ENCODE results near the gene TACC2. TPM values are rescaled to one million over a fixed set of nuclear protein-coding genes. Genes with fewer than 3 reads are reported as not detected.

TACC2 gene
- total and polyA plus RNA-seq, 2 experiments from 2014 or later, result 30.8 to 35.9 TPM

GRCh38 chr10:122236690-122237306, 247.8 kb downstream of the TACC2 start:
- Histone ChIP-seq H3K27ac (ENCODE audit: low read depth) (no peak overlapping the region), H3K9me2 (ENCODE audit: insufficient read depth) (no peaks in the 10 kb centered on the region), H4K20me1 (replicated peaks; ENCODE audit: insufficient read depth) (0 out of 2 replicates have a peak, but pooled peaks cover 2% of the 10 kb centered on the region), H3K4me2 (no peak overlapping the region), H3K4me1 (ENCODE audit: insufficient read depth) (no peaks in the 10 kb centered on the region), H2AFZ (no peak overlapping the region), H3K27me3 (ENCODE audit: insufficient read depth) (no peaks in the 10 kb centered on the region), H3K36me3 (ENCODE audit: insufficient read depth) (peaks cover 26% of the 10 kb centered on the region), H3K79me2 (replicated peaks; ENCODE audit: insufficient read depth) (no peaks in the 10 kb centered on the region), H3K4me3 (no peak overlapping the region), H3F3A (replicated peaks; ENCODE audit: low read depth) (no peaks in the 10 kb centered on the region)
- H3K27me3 Mint-ChIP-seq (ENCODE audit: insufficient read depth, low read depth, poor library complexity), result no peaks in the 10 kb centered on the region
- no peak for DNase-seq (ENCODE audit: low spot score)
- H3K4me1 Mint-ChIP-seq, result no peaks in the 10 kb centered on the region
- H3K36me3 Mint-ChIP-seq (ENCODE audit: low read depth), result peaks cover 42% of the 10 kb centered on the region
- no peaks in the 10 kb centered on the region for H3K9me3 Mint-ChIP-seq
- H3K27ac Mint-ChIP-seq, result no peak overlapping the region
- no peak overlapping the region for H3K4me3 Mint-ChIP-seq
- no peak for TF ChIP-seq POLR2AphosphoS5 (IDR thresholded peaks at IDR 0.05; ENCODE audit: low read depth)
- TF ChIP-seq ZNF331 (CRISPR knock-in tag; IDR thresholded peaks at IDR 0.05; ENCODE audit: low read depth), result no peak
- no peak for TF ChIP-seq ZNF462 (CRISPR knock-in tag; IDR thresholded peaks at IDR 0.05)
- TF ChIP-seq NANOG (IDR thresholded peaks at IDR 0.05; ENCODE audit: borderline replicate concordance), result no peak
- TF ChIP-seq STAT1 (IDR thresholded peaks at IDR 0.05; ENCODE audit: unreplicated experiment), result no peak
- TF ChIP-seq CREB1 (CRISPR knock-in tag; IDR thresholded peaks at IDR 0.05; ENCODE audit: low read depth), result no peak
- no peak for TF ChIP-seq EZH2phosphoT487 (IDR thresholded peaks at IDR 0.05; ENCODE audit: unreplicated experiment)
- no peak for TF ChIP-seq CTCF (conservative IDR thresholded peaks at IDR 0.05; ENCODE audit: low read depth in 2 of 2)
- TF ChIP-seq ETS1 (IDR thresholded peaks at IDR 0.05), result no peak
- no peak for TF ChIP-seq REST (IDR thresholded peaks at IDR 0.05; ENCODE audit: unreplicated experiment)
- no peak for TF ChIP-seq EZH2 (IDR thresholded peaks at IDR 0.05; ENCODE audit: low read depth, unreplicated experiment)
- no peak for TF ChIP-seq ZNF114 (CRISPR knock-in tag; IDR thresholded peaks at IDR 0.05)
- TF ChIP-seq JUNB (IDR thresholded peaks at IDR 0.05; ENCODE audit: unreplicated experiment), result no peak
- no peak for ATAC-seq
